ENCODE data around the gene APOL2.

DNA sequence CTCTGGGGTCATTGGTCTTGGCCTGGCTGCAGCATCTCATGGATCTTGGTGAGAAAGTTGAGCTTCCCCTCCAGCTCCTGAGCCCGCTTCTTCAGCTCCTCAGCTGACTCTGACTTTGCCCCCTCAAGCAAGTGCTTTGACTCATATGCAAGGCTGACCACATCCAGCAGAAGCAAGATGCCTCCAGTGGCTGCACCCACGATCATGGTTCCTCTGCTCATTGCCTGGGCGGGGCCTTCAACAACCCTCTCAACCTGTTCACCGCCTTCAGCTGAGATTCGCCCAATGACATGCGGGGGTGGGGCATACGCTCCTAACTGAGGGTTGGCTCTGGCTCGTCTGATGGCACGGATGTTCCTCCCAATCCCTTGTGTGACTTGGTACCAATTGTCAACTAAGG is 11.9 kb downstream of the APOL2 start:
- TF ChIP-seq POLR2A (IDR thresholded peaks at IDR 0.05; ENCODE audit: low read depth, low read length): no peak
- no peak for TF ChIP-seq PAX5 (IDR thresholded peaks at IDR 0.05; ENCODE audit: insufficient read depth, low read length, severe bottlenecking)
- no peak for TF ChIP-seq POU2F2 (IDR thresholded peaks at IDR 0.05; ENCODE audit: low read depth, low read length)
- TF ChIP-seq POLR2AphosphoS5 (IDR thresholded peaks at IDR 0.05; ENCODE audit: low read depth, low read length): no peak
- TF ChIP-seq SPI1 (IDR thresholded peaks at IDR 0.05; ENCODE audit: low read depth, low read length): no peak
